NCI-H1694 (cell line): ENCODE results near the gene DOCK4.
"Not testable (repeated sequence)": the region's sequence is repeated elsewhere in the genome, so short reads cannot be mapped to it uniquely, and the experiment has no call there.

Experiments
- DNase-seq: peaks from one replicate; lab custom pipeline; 2025; lab: John Stamatoyannopoulos, UW

Gene DOCK4

DNA sequence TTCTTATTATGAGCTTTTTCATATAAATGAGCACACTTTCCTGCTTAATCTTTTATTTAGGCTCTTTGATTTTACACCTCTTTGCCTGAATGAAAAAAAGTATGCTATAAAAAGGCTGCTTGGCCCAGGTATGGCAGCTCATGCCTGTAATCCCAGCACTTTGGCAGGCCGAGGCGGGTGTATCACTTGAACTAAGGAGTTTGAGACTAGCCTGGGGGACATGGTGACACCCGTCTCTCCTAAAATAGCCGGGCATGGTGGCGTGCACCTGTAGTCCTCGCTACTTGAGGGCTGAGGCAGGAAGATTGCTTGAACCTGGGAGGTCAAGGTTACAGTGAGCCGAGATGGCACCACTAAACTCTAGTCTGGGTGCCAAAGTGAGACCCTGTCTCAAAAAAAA lies 72.9 kb downstream of the DOCK4 start:
- DNase-seq: no peak

DNA sequence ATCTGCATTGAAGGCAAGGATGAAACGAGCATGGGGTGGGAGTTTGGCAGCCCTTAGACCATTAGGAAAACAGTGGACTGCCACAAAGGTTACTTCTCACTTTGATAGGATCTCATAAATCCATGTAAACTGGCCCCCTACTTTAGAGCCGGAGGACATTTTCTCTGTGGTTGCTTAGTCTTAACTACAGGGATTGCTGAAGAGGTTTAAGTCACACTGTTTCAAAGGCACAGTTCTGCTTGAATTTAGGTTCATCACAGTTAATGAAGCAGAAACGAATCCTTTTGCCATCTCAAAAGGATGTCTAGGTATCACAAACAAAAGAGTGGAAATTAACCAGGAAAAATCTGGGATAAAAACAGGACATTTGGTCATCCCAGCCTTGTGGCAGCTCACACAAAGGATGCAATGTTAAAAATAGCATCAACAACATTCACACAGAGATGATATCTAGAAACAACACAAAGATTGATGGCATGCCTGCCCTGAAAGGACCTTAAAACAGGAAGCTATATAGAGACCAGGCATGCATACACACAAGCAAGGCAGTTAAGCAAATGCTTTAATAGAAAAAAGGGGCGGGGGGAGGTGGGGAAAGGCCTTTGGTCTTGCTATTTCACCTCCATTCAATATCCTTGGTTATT lies 74.0 kb downstream of the DOCK4 start:
- DNase-seq: no peak

GRCh38 chr7:112130729-112131410 lies 75.3 kb downstream of the DOCK4 start:
- DNase-seq: no peak

DNA sequence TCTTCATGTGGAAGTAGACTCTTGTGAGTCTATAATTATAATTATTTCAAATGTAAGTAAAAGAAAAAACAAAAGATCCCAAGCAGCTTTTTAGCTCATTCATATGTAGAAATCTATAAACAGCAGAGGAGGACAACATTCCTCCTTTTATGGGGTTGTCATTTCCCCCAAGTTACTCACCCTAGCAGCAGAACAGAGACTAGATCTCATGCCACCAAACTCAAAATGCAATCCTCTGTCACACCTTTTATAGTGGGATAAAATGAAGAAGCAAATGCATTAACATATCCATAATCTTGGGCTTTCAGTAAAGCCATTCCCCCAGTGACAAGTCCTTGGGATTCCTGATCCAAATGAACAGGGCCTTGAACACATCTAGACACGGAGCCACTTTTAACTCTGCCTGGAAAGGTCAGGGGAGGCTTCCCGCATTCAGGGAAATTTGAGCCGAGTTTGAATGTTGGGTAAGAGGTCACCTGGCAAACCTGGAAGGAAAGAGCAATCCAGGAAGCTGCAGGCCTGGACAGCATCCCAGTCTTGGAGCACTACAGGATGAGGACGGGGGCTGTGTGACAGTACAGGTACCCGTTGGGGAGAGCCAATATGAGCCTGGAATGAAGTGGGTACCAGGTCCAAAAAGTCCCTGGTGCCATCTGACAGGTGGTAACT lies 76.4 kb downstream of the DOCK4 start:
- no peak for DNase-seq

GRCh38 chr7:112128461-112129425 lies 77.5 kb downstream of the DOCK4 start:
- DNase-seq: not testable (repeated sequence)

DNA sequence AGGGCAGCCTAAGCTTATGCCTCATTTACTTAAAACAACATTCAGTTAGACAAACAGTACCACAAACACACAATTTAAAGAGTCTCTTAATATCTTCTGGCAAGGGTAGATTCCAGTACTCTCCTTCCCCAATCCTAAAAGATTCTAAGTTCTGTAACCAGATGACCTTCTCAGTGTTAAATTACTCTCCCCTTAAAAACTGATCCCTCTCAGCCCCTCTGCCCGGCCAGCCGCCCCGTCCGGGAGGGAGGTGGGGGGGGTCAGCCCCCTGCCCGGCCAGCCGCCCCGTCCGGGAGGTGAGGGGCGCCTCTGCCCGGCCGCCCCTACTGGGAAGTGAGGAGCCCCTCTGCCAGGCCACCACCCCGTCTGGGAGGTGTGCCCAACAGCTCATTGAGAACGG lies 78.2 kb downstream of the DOCK4 start:
- not testable (repeated sequence) for DNase-seq

DNA sequence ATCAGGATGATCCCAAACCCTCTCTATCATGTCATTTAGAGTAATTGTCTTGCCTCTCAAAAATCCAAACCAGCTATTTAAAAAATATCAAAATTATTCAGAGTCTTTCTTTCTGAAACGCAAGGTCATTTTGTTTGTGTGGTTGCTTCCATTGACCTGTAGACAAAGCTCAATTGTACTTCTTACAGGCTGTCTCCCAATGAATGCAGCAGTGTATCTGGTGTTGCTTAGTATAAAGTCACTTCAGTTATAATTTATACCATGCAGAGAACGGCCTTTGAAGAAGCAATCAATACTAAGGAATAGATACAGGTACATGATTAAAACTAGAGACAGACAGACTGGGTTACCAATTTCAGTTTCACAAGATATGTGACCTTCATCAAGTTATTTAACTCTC lies 80.9 kb downstream of the DOCK4 start:
- DNase-seq: no peak

DNA sequence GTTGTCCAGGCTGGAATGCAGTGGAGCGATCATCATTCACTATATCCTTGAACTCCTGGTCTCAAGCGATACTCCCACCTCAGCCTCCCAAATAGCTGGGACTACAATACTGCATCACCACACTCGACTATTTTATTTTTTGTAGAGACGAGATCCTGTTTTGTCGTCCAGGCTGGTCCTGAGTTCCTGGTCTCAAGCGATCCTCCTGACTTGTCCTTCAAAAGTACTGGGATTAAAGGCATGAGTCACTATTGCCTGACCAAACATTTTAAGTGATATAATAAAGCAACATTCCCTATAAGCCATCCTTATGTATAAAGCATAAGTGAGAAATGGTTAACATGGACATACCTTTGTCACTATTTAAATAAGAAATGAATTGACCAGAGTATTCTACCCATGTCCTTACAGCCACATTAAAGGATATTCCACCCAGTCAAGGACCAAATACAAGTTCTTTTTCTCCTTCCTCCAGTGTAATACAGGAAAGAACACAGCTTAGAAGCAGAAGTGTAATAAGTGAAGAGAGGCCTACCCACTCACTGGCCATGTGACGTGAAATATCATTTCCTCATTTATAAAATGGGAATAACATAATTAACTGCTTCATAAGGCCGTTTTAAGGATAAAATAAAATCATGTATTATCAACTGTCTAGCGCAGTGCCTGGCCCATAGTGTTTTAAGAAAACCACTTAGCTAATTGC lies 82.0 kb downstream of the DOCK4 start:
- DNase-seq: no peak

DNA sequence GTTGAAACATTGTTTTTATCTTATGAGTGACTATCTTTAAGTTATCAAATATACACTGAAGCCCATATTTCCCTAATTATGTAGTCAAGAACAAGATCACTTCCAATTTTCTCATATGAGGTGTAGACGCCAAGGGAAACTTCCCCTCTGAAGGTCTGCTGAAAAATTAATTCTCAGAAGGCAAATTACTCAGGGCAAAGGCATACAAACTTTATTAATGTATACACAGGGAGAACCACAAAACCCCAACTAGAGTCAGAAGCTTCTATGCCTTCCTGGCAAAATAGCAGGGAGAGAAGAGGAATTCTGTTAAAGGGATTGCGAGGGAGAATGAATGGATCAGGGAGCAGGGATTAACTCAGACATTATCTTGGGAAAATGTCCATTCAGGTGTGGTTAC lies 83.4 kb downstream of the DOCK4 start:
- no peak for DNase-seq

- DNase-seq: no peak
Measured at GRCh38 chr7:112122144-112122543, 84.1 kb downstream of the DOCK4 start.

- no peak for DNase-seq
Measured at GRCh38 chr7:112121318-112121717, 84.9 kb downstream of the DOCK4 start.

- DNase-seq: no peak
Measured at GRCh38 chr7:112120696-112121217, 85.4 kb downstream of the DOCK4 start.

- no peak for DNase-seq
Measured at GRCh38 chr7:112118581-112119566, 87.3 kb downstream of the DOCK4 start.

- DNase-seq: no peak
Measured at GRCh38 chr7:112116894-112117293, 89.3 kb downstream of the DOCK4 start.

- no peak for DNase-seq
Measured at GRCh38 chr7:112116358-112116757, 89.8 kb downstream of the DOCK4 start.

DNA sequence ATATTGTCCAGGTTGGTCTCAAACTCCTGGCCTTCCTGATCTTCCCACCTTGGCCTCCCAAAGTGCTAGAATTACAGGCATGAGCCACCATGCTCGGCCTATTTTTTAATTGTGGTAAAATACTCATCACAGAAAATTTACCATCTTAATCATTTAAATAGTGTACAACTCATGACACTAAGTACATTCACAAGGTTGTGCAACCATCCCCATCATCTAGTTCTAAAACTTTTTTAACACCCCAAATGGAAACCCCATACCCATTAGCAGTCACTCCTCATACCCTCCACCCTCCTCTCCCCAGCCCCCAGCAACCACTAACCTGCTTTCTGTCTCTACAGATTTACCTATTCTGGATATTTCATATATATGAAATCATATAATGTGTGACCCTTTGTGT lies 90.3 kb downstream of the DOCK4 start:
- DNase-seq: no peak

GRCh38 chr7:112113913-112114575 lies 92.2 kb downstream of the DOCK4 start:
- no peak for DNase-seq

GRCh38 chr7:112112822-112113255 lies 93.4 kb downstream of the DOCK4 start:
- no peak for DNase-seq

DNA sequence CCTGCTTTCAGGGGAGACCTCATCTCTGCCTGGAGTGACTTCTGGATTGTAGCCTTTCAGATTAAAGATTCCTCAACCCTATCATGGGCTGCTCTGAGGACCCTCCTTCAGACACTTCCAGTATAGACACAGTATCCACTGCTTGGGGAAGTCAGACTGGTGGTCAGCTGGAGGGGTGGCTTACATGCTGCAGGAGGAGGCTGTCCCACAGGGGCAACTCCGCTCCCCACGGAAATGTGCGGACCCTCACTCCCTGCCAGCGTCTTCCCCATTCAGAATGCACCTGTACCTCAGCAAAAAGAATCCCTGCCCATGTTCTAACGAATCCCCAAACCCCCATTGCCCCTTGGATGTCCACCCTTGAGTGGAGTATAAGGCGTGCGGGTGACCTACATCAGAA lies 95.5 kb downstream of the DOCK4 start:
- no peak for DNase-seq
